Islet of Langerhans (tissue), 1 donor: ENCODE measurements around the gene FN1.

Source experiments
- FAIRE-seq: peaks from one replicate; lab custom pipeline; 2011; peaks lifted over from hg19 to GRCh38; lab: Jason Lieb, UNC

FN1 gene

GRCh38 chr2:215382480-215382879 lies 53.4 kb downstream of the FN1 start:
- no peak for FAIRE-seq

GRCh38 chr2:215382011-215382410 lies 53.9 kb downstream of the FN1 start:
- FAIRE-seq: no peak

GRCh38 chr2:215380699-215381098 lies 55.2 kb downstream of the FN1 start:
- FAIRE-seq: no peak

DNA sequence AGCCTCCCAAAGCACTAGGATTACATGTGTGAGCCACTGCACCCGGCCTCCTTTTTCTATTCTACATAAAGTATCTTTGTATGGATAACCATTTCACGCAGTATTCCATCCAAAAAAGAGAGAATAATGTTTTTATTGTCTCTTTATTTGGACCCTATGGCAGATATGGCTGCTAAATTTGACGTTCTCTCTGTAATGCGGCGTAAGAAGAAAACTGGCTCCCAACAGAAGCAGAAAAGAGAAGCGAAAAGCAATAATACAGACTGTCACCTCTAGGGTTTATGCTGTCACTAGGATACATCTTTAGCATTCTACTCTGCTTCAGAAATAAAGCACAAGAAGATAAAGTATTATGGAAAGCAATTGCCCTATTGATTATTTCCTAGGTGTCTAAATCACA lies 55.9 kb downstream of the FN1 start:
- no peak for FAIRE-seq

- FAIRE-seq: no peak
These were observed 56.8 kb downstream of the FN1 start for GRCh38 chr2:215379039-215379438.

GRCh38 chr2:215378045-215378444 lies 57.8 kb downstream of the FN1 start:
- FAIRE-seq: no peak

DNA sequence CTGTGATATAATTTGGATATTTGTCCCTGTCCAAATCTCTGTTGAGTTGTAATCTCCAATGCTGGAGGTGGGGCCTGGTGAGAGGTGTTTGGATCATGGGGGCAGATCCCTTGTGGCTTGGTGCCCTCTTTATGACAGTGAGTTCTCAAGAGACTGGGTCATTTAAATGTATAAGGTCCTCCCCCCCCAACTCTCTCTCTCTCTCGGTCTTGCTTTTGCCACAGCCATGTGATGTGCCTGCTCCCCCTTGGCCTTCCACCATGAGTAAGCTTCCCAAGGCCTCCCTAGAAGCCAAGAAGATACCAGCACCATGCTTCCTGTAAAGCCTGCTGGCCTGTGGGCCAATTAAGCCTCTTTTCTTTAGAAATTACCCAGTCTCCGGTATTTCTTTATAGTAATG lies 58.6 kb downstream of the FN1 start:
- FAIRE-seq: no peak

- FAIRE-seq: no peak
These were observed 59.6 kb downstream of the FN1 start for GRCh38 chr2:215376103-215376780.

DNA sequence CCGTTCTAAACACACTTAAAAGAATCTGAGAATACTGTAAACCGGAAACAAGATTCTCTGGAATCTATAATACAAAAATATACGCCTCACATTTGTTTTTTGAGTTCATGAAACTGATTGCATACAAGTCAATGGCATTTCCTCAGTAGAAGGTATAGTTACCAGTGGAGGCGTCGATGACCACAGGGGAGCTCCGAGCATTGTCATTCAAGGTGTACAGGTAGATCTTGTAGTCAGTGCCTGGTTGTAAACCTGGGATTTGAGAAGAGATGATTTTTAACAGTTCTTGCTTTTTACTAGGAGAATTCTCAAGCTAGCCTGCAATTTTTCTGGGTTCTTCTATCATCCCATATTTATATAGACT lies 60.4 kb downstream of the FN1 start:
- no peak for FAIRE-seq

- no peak for FAIRE-seq
These were observed 61.0 kb downstream of the FN1 start for GRCh38 chr2:215374642-215375466.

DNA sequence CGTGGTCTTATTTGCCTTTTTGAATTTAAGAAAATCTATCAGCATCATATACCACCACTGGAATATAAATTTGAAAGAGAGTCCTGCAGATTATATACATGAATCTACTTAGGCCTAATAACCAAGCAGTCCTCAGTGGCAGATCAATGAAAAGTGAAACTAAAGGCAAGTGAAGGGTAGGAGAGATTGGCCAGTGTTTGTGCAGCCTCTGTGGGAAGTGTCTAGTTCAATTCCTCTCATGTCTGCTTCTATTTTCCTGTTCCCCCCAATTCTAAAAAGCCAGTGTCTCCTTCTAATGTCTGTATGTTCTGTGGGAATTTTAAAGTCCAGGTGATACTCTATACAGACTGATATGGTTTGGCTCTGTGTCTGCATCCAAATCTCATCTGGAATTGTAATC lies 61.9 kb downstream of the FN1 start:
- FAIRE-seq: no peak

DNA sequence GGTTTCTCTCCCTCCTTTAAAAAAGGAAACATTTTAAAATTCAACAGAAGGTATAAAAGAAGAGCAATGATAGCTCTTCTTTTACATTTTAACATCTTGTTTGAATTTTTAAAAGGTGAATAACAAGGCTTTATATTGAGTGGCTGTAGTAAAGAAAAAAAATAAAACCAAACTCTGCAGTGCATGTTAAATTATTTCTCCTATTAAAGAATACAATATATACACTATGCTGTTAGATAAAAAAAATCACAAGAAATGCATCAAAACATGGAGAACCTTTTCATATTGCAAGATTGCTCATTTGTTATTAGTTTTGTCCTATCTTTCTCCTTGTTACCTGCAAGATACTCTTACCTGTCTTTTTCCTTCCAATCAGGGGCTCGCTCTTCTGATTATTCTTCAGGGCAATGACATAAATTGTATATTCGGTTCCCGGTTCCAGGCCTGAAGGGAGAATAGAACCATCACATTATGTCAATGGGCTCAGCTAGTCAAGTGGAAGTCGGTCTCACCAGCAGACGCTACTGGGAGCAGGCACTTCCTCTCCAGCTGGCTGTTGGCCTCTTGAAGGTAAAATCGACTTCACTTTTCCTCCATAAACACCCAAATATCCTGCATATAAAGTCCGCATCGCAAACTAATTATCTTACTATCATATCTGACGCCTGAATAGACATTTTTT lies 62.8 kb downstream of the FN1 start:
- FAIRE-seq: no peak

DNA sequence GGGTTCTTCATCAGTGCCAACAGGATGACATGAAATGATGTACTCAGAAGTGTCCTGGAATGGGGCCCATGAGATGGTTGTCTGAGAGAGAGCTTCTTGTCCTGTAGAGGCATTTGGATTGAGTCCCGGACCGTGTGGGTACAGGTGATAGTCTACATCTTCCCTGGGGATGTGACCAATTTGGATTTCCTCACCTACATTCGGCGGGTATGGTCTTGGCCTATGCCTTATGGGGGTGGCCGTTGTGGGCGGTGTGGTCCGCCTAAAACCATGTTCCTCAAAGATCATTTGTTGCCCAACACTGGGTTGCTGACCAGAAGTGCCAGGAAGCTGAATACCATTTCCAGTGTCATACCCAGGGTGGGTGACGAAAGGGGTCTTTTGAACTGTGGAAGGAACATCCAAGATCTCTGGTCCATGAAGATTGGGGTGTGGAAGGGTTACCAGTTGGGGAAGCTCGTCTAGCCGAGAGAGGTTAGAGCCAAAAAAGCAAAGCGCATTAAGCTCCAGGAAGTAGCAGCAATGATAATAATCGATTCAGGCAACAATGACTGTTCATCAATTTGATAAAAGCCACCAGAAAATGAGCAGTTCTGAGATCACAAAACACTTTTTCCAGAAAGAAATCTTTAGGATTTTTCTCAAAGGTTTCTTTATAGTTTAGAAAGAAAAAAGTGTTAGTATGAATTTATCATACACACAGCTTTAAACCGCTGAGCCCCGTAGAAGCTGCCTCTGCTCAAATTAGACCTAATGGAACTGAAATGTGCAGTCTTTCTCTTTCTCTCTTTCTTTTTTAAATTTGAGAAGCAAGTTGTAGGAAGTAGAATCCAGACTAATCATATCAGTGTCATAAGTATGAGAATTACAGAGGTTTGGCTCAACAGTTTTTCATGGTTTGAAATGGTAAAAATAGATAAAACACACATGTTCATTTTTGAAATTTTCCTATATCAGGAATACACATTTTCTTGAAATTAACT lies 63.7 kb downstream of the FN1 start:
- FAIRE-seq: no peak

- no peak for FAIRE-seq
These were observed 65.5 kb downstream of the FN1 start for GRCh38 chr2:215370112-215370965.

GRCh38 chr2:215369181-215369760 lies 66.6 kb downstream of the FN1 start:
- FAIRE-seq: no peak

GRCh38 chr2:215368493-215368809 lies 67.4 kb downstream of the FN1 start:
- FAIRE-seq: no peak

DNA sequence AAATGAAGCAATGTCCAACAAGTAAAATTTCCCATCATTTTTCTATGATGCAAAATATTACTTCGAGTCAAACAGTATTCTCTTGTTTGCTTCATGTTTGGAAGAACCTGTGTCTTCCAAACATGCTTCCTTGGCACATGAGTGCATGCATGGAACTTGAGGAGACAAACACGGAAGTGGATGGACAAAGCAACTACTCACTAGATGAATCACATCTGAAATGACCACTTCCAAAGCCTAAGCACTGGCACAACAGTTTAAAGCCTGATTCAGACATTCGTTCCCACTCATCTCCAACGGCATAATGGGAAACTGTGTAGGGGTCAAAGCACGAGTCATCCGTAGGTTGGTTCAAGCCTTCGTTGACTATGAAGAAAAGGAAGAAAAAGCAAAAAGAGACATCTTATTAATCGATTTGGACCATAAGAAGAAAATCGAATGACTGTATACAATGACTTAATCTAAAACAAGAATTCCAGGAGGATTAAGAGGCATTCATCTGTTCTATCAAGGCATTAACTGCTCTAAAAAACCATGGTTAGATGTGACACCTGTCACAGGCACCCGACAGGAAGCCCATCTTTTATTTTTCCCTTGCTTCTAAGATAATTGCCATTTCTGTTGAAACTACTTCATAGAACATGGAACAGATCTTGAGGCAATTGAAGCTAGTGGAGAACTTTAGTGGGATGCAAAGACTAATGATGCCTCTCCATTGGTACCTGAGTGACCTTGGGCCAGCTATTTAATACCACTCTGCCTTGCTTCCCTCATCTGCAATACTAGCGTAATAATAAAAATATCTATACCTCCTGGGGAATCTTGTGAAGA lies 68.0 kb downstream of the FN1 start:
- FAIRE-seq: no peak

GRCh38 chr2:215366440-215367032 lies 69.3 kb downstream of the FN1 start:
- FAIRE-seq: no peak

- no peak for FAIRE-seq
These were observed 70.6 kb downstream of the FN1 start for GRCh38 chr2:215365184-215365658.
